Limb (tissue), 2 donors: ENCODE measurements around the gene SLC27A5.
A peak's percentile ranks its signal among the peaks of the same experiment; 100 is the strongest.
"Not testable (repeated sequence)": the region's sequence is repeated elsewhere in the genome, so short reads cannot be mapped to it uniquely, and the experiment has no call there.

Experiments
- DNase-seq, 2 donors: peaks; one replicate each; pipeline ENCODE4 v3.0.0-alpha.2; 2016; ENCODE audit errors: extremely low spot score in 2 of 2

The SLC27A5 gene

GRCh38 chr19:58498316-58499020 is 13.3 kb downstream of the SLC27A5 start:
- DNase-seq: no peak

GRCh38 chr19:58497634-58498170 is 14.1 kb downstream of the SLC27A5 start:
- no peak for DNase-seq

GRCh38 chr19:58492265-58492664 is 19.5 kb downstream of the SLC27A5 start:
- DNase-seq: no peak

- DNase-seq: no peak
These were observed 20.4 kb downstream of the SLC27A5 start for GRCh38 chr19:58491393-58491792.

GRCh38 chr19:58484349-58484748 is 27.4 kb downstream of the SLC27A5 start:
- DNase-seq: not testable (repeated sequence)

- no peak for DNase-seq
These were observed 28.0 kb downstream of the SLC27A5 start for GRCh38 chr19:58483776-58484175.

- DNase-seq: no peak
These were observed 29.4 kb downstream of the SLC27A5 start for GRCh38 chr19:58482372-58482771.

- no peak for DNase-seq
These were observed 31.0 kb downstream of the SLC27A5 start for GRCh38 chr19:58480831-58481230.

GRCh38 chr19:58480481-58480830 is 31.3 kb downstream of the SLC27A5 start:
- DNase-seq: no peak

GRCh38 chr19:58479736-58480480 is 31.9 kb downstream of the SLC27A5 start:
- no peak for DNase-seq

- DNase-seq: no peak
These were observed 32.5 kb downstream of the SLC27A5 start for GRCh38 chr19:58479303-58479702.

- no peak for DNase-seq
These were observed 33.9 kb downstream of the SLC27A5 start for GRCh38 chr19:58477871-58478270.

GRCh38 chr19:58477130-58477529 is 34.7 kb downstream of the SLC27A5 start:
- DNase-seq: no peak

GRCh38 chr19:58476498-58477015 is 35.2 kb downstream of the SLC27A5 start:
- no peak for DNase-seq

- DNase-seq: peak; percentile 96 to 97
These were observed 35.9 kb downstream of the SLC27A5 start, which contains the start of gene ZNF446 for GRCh38 chr19:58475714-58476497. Gene ZNF446 (plus strand): TSS chr19:58476352. CDS start chr19:58477219, 867 bp downstream.

- DNase-seq: no peak
These were observed 36.6 kb downstream of the SLC27A5 start for GRCh38 chr19:58474997-58475713.

- DNase-seq: no peak
These were observed 37.3 kb downstream of the SLC27A5 start for GRCh38 chr19:58474291-58474996.

GRCh38 chr19:58473775-58474174 is 38.0 kb downstream of the SLC27A5 start:
- DNase-seq: no peak

- DNase-seq: no peak
These were observed 40.1 kb downstream of the SLC27A5 start for GRCh38 chr19:58471736-58472135.

GRCh38 chr19:58470837-58471543 is 40.8 kb downstream of the SLC27A5 start:
- not testable (repeated sequence) for DNase-seq
